ENCODE results near the gene KCNF1.

GRCh38 chr2:10909996-10910341 is 1.8 kb upstream of the KCNF1 start:
- no peak for TF ChIP-seq SUZ12 (IDR thresholded peaks at IDR 0.05; ENCODE audit: extremely low read depth, insufficient read depth, insufficient read length)
- no peak for TF ChIP-seq ZNF274 (IDR thresholded peaks at IDR 0.05; ENCODE audit: low read depth, low read length)
- TF ChIP-seq YY1 (IDR thresholded peaks at IDR 0.05; ENCODE audit: insufficient read depth, insufficient read length), result no peak
